ENCODE results near the gene NLRP5. TPM values are rescaled to one million over a fixed set of nuclear protein-coding genes. Genes with fewer than 3 reads are reported as not detected.

The NLRP5 gene
- polyA plus RNA-seq, 1 of the 3 experiments (the other 2 are of a cell fraction): not detected

- Histone ChIP-seq H3K9me3 (no peaks in the 10 kb centered on the region), H3K27ac (ENCODE audit: low read depth in 2 of 2, low read length in 1 of 2) (no peak overlapping the region; a peak in 1 of 4 replicates), H3K27me3 (ENCODE audit: insufficient read depth) (no peaks in the 10 kb centered on the region), H3K4me1 (ENCODE audit: control insufficient read depth in 1 of 2, insufficient read depth in 2 of 2, low read depth in 1 of 2, low read length in 1 of 2) (no peaks in the 10 kb centered on the region; a peak in 1 of 4 replicates), H3K4me2 (no peak overlapping the region), H3K9me2 (no peaks in the 10 kb centered on the region), H3K4me3 (ENCODE audit: low read depth in 2 of 2, low read length in 1 of 2) (no peak overlapping the region; a peak in 1 of 4 replicates), H4K20me1 (ENCODE audit: insufficient read depth) (peaks cover 67% of the 10 kb centered on the region), H3K9ac (no peak overlapping the region), H3K36me3 (replicated peaks in 1 of 2; ENCODE audit: control insufficient read depth in 1 of 2, insufficient read depth in 2 of 2, low read length in 1 of 2) (peaks cover 3 to 32% of the 10 kb centered on the region in 2 experiments), H3K79me2 (ENCODE audit: insufficient read depth) (peaks cover 59% of the 10 kb centered on the region), H2AFZ (ENCODE audit: low read depth) (no peak overlapping the region), H3F3A (replicated peaks; ENCODE audit: insufficient read depth) (no peaks in the 10 kb centered on the region)
- TF ChIP-seq USF2 (IDR thresholded peaks at IDR 0.05; ENCODE audit: borderline replicate concordance, low read depth, low read length): no peak
- TF ChIP-seq RAD21 (IDR thresholded peaks at IDR 0.05; ENCODE audit: low read length): no peak
- TF ChIP-seq REST (IDR thresholded peaks at IDR 0.05; ENCODE audit: low read depth, low read length): no peak
- TF ChIP-seq GATA2 (CRISPR knock-in tag; IDR thresholded peaks at IDR 0.05): no peak
- TF ChIP-seq MXI1 (IDR thresholded peaks at IDR 0.05; ENCODE audit: low read depth, low read length): no peak
- TF ChIP-seq SIN3A (IDR thresholded peaks at IDR 0.05; ENCODE audit: borderline replicate concordance, low read depth, low read length): no peak
- no peak for TF ChIP-seq USF1 (IDR thresholded peaks at IDR 0.05; ENCODE audit: borderline replicate concordance, low read depth)
- TF ChIP-seq FOSL2 (IDR thresholded peaks at IDR 0.05; ENCODE audit: borderline replicate concordance, low read depth): no peak
- no peak for TF ChIP-seq ELF1 (IDR thresholded peaks at IDR 0.05)
- TF ChIP-seq IRF3 (IDR thresholded peaks at IDR 0.05; ENCODE audit: low read depth, low read length): no peak
- TF ChIP-seq CHD2 (IDR thresholded peaks at IDR 0.05; ENCODE audit: low read length, partially characterized antibody): no peak
- no peak for TF ChIP-seq TAF1 (IDR thresholded peaks at IDR 0.05; ENCODE audit: borderline replicate concordance, low read depth, low read length)
- TF ChIP-seq FOXJ3 (CRISPR knock-in tag; IDR thresholded peaks at IDR 0.05): no peak
- TF ChIP-seq YY1 (IDR thresholded peaks at IDR 0.05; ENCODE audit: low read depth): no peak
- TF ChIP-seq ZBTB33 (IDR thresholded peaks at IDR 0.05; ENCODE audit: borderline replicate concordance, low read depth): no peak
- no peak for TF ChIP-seq CTCF (IDR thresholded peaks at IDR 0.05)
- TF ChIP-seq EP300 (IDR thresholded peaks at IDR 0.05; ENCODE audit: borderline replicate concordance in 1 of 2, low read depth in 1 of 2, low read length in 1 of 2): no peak
- no peak for TF ChIP-seq TEAD4 (IDR thresholded peaks at IDR 0.05; ENCODE audit: borderline replicate concordance, insufficient read depth)
- no peak for TF ChIP-seq JUND (IDR thresholded peaks at IDR 0.05)
- DNase-seq: no peak
- WGBS (ENCODE audit: low lambda C conversion rate): 98% methylated on average over 32 of the region's 32 CpGs
- POLR2A ChIA-PET: no interaction called here
- CTCF ChIA-PET: interaction anchor here (1.8 kb wide), 1 partner anchor 12 kb away, joined by 7 read pairs; no protein-coding TSS in a partner anchor
These were observed 106.4 kb downstream of the NLRP5 start for GRCh38 chr19:56092685-56093631.
